ENCODE measurements around the gene ADGRF4. TPM values are rescaled to one million over a fixed set of nuclear protein-coding genes. Genes with fewer than 3 reads are reported as not detected.

Gene ADGRF4
- total RNA-seq, 1 donor from 2014 or later = not detected

DNA sequence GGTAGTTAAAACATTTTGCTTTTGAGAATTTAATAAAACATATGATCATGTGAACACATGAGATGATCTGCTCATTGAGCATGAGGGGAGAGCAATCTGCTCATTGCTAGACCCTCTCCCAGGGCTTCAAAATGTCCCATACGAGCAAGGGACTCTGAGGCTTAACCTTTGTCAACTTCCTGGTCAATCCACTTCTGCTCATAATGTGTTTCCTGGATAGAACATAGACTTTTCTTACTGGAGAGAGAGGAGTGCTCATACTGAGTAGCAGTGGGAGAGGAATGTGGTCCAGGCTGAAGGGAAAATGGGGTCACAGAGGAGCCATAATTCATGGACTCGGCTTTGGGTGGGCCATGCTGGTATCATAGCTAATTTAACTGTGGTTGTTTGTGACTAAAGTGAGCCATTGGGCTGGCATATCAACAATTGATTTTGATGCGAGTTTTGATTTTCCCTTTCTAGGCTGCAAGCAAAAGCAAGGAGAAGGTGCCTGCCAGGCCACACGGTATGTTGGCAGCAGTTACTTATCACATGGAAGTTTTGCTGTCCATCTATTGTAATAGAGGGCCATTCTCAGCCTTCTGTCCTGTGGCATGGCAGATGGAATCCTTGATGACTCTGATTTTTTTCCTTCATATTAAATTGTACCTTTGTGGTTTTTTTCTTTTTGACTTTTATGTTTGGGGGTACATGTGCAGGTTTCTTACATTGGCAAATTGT is 20.8 kb upstream of the ADGRF4 start:
- no peaks in the 10 kb centered on the region for H3K36me3 Mint-ChIP-seq (ENCODE audit: low read depth, unreplicated experiment)
- no peak overlapping the region for H3K4me3 Mint-ChIP-seq (ENCODE audit: unreplicated experiment)
- no peaks in the 10 kb centered on the region for H3K9me3 Mint-ChIP-seq (ENCODE audit: unreplicated experiment)
- H3K27me3 Mint-ChIP-seq (ENCODE audit: unreplicated experiment) = peaks cover 3% of the 10 kb centered on the region
- H3K27ac Mint-ChIP-seq (ENCODE audit: unreplicated experiment) = no peak overlapping the region
- H3K4me1 Mint-ChIP-seq (ENCODE audit: unreplicated experiment) = no peaks in the 10 kb centered on the region
- TF ChIP-seq, protein P1, sequence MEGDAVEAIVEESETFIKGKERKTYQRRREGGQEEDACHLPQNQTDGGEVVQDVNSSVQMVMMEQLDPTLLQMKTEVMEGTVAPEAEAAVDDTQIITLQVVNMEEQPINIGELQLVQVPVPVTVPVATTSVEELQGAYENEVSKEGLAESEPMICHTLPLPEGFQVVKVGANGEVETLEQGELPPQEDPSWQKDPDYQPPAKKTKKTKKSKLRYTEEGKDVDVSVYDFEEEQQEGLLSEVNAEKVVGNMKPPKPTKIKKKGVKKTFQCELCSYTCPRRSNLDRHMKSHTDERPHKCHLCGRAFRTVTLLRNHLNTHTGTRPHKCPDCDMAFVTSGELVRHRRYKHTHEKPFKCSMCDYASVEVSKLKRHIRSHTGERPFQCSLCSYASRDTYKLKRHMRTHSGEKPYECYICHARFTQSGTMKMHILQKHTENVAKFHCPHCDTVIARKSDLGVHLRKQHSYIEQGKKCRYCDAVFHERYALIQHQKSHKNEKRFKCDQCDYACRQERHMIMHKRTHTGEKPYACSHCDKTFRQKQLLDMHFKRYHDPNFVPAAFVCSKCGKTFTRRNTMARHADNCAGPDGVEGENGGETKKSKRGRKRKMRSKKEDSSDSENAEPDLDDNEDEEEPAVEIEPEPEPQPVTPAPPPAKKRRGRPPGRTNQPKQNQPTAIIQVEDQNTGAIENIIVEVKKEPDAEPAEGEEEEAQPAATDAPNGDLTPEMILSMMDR (IDR thresholded peaks at IDR 0.05; ENCODE audit: unreplicated experiment) = no peak
- DNase-seq (ENCODE audit: low spot score) = no peak

DNA sequence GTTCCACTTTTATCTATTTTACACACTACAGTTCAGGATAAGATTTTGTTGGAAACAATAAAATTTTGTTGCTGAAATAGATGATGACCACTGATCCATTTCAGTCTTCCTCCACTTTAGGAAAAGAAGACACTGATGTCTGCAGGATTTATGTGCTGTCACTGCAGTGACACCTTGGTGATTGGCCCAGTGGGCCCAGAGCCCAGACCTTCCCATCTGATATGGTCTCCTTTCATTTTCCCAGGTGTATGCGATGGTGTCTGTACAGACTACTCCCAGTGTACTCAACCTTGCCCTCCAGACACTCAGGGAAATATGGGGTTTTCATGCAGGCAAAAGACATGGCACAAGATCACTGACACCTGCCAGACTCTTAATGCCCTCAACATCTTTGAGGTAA is 19.6 kb upstream of the ADGRF4 start:
- TF ChIP-seq, protein P1 (IDR thresholded peaks at IDR 0.05; ENCODE audit: unreplicated experiment) = no peak
- Mint-ChIP-seq H3K9me3 (ENCODE audit: unreplicated experiment) (no peaks in the 10 kb centered on the region), H3K27me3 (ENCODE audit: unreplicated experiment) (peaks cover 1% of the 10 kb centered on the region), H3K4me3 (ENCODE audit: unreplicated experiment) (no peak overlapping the region), H3K4me1 (ENCODE audit: unreplicated experiment) (no peaks in the 10 kb centered on the region), H3K27ac (ENCODE audit: unreplicated experiment) (no peak overlapping the region), H3K36me3 (ENCODE audit: low read depth, unreplicated experiment) (no peaks in the 10 kb centered on the region)
- no peak for DNase-seq (ENCODE audit: low spot score)

DNA sequence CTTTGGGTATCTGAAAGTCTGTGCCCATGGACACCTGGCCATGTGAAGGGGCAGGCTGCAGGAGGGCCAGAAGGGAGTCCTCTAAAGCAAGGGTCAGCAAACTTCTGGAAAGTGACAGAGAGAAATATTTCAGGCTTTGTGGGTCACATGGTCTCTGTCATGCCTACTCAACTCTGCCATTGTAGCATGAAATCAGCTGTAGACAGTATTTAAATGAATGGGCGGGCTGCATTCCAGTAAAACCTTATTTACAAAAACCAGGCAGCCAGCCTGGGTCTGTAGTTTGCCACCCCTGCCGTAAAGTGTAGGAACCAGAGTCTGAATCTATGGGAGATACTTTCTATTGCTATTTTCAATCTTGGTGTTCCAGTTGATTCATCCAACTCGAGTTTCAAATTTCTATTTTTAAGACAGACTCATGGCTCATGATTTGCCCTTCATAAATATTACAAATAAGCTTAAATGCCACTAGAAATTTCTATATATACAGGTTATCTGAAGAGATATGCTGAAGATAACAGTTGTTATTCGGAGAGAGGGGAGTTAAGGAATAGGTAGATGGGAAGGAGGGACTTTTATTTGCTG is 19.0 kb upstream of the ADGRF4 start:
- Mint-ChIP-seq H3K27me3 (ENCODE audit: unreplicated experiment) (peaks cover 2% of the 10 kb centered on the region), H3K4me3 (ENCODE audit: unreplicated experiment) (no peak overlapping the region), H3K27ac (ENCODE audit: unreplicated experiment) (no peak overlapping the region), H3K9me3 (ENCODE audit: unreplicated experiment) (no peaks in the 10 kb centered on the region), H3K4me1 (ENCODE audit: unreplicated experiment) (no peaks in the 10 kb centered on the region), H3K36me3 (ENCODE audit: low read depth, unreplicated experiment) (no peaks in the 10 kb centered on the region)
- no peak for DNase-seq (ENCODE audit: low spot score)
- TF ChIP-seq, protein P1 (IDR thresholded peaks at IDR 0.05; ENCODE audit: unreplicated experiment) = no peak

DNA sequence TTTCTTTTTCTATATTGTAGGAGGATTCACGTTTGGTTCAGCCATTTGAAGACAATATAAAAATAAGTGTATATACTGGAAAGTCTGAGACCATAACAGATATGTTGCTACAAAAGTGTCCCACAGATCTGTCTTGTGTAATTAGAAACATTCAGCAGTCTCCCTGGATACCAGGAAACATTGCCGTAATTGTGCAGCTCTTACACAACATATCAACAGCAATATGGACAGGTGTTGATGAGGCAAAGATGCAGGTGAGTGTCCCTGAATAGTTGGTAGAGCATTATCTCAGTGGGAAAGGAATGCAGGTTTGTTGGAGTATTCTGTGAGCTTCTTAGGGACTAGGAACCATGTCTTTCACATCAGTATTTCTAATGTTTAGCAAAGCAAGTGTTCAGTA is 18.3 kb upstream of the ADGRF4 start:
- Mint-ChIP-seq H3K27me3 (ENCODE audit: unreplicated experiment) (peaks cover 2% of the 10 kb centered on the region), H3K36me3 (ENCODE audit: low read depth, unreplicated experiment) (no peaks in the 10 kb centered on the region), H3K4me1 (ENCODE audit: unreplicated experiment) (no peaks in the 10 kb centered on the region), H3K4me3 (ENCODE audit: unreplicated experiment) (no peak overlapping the region), H3K27ac (ENCODE audit: unreplicated experiment) (no peak overlapping the region), H3K9me3 (ENCODE audit: unreplicated experiment) (no peaks in the 10 kb centered on the region)
- TF ChIP-seq, protein P1 (IDR thresholded peaks at IDR 0.05; ENCODE audit: unreplicated experiment) = no peak
- no peak for DNase-seq (ENCODE audit: low spot score)

DNA sequence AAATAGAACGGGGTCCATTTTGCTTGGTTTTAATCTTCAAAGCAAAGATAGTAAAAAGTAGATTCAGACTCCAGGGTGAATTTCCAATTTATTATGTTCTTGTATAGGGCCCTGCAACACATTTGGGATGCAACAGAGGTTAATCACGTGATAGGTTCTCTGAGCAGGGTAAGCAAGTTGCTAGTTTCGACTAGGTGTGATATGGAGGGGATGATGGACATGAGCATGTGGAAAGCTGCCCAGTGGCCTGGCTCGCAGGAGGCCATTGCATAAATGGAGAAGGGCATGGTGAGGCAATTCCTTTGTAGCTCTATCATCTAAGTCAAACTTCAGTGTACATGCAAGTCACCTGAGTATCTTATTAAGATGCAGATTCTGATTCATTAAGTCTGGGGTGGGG is 17.7 kb upstream of the ADGRF4 start:
- H3K27ac Mint-ChIP-seq (ENCODE audit: unreplicated experiment) = no peak overlapping the region
- TF ChIP-seq, protein P1 (IDR thresholded peaks at IDR 0.05; ENCODE audit: unreplicated experiment) = no peak
- H3K4me3 Mint-ChIP-seq (ENCODE audit: unreplicated experiment) = no peak overlapping the region
- no peaks in the 10 kb centered on the region for H3K4me1 Mint-ChIP-seq (ENCODE audit: unreplicated experiment)
- peaks cover 1% of the 10 kb centered on the region for H3K27me3 Mint-ChIP-seq (ENCODE audit: unreplicated experiment)
- DNase-seq (ENCODE audit: low spot score) = no peak
- H3K36me3 Mint-ChIP-seq (ENCODE audit: low read depth, unreplicated experiment) = no peaks in the 10 kb centered on the region
- H3K9me3 Mint-ChIP-seq (ENCODE audit: unreplicated experiment) = no peaks in the 10 kb centered on the region
